ENCODE results near the gene ZFAND2A. TPM values are rescaled to one million over a fixed set of nuclear protein-coding genes. Genes with fewer than 3 reads are reported as not detected.

The ZFAND2A gene
- total RNA-seq, 1 experiment from 2014 or later, result 40.7 TPM

- POLR2A ChIA-PET, result interaction anchor here (0.8 kb wide), 1 partner anchor 32 kb away, joined by 3 read pairs; no protein-coding TSS in a partner anchor
Observed at GRCh38 chr7:1105189-1105588, 54.8 kb downstream of the ZFAND2A start.

GRCh38 chr7:1104516-1105179 lies 55.3 kb downstream of the ZFAND2A start:
- no peak overlapping the region for H3K4me3 Mint-ChIP-seq (ENCODE audit: unreplicated experiment)
- TF ChIP-seq CTCF (IDR thresholded peaks at IDR 0.05; ENCODE audit: unreplicated experiment), result no peak
- H3K4me1 Mint-ChIP-seq (ENCODE audit: insufficient read depth, unreplicated experiment), result no peaks in the 10 kb centered on the region
- no peaks in the 10 kb centered on the region for H3K27me3 Mint-ChIP-seq (ENCODE audit: insufficient read depth, unreplicated experiment)
- H3K36me3 Mint-ChIP-seq (ENCODE audit: insufficient read depth, unreplicated experiment), result peaks cover 17% of the 10 kb centered on the region
- no peak for DNase-seq (ENCODE audit: unreplicated experiment)
- ChIA-PET POLR2A (interaction anchor here (0.8 kb wide), 1 partner anchor 32 kb away, joined by 3 read pairs; no protein-coding TSS in a partner anchor), CTCF (interaction anchor here (0.7 to 1.9 kb wide), 2 partner anchors 18 to 39 kb away, joined by 3 to 4 read pairs; no protein-coding TSS in a partner anchor)
- no peaks in the 10 kb centered on the region for H3K9me3 Mint-ChIP-seq (ENCODE audit: unreplicated experiment)
- BruUV-seq (replicated peaks), result no TSS peak
- H3K27ac Mint-ChIP-seq (ENCODE audit: low read depth, unreplicated experiment), result no peak overlapping the region
- intact Hi-C loops (cut with micrococcal nuclease), result no loop called here

More at GRCh38 chr7:1105189-1105588, 54.8 kb downstream of the ZFAND2A start:
- CTCF ChIA-PET, result interaction anchor here (1.9 kb wide), 1 partner anchor 19 kb away, joined by 4 read pairs; no protein-coding TSS in a partner anchor
- BruUV-seq (replicated peaks), result no TSS peak
- no peaks in the 10 kb centered on the region for H3K9me3 Mint-ChIP-seq (ENCODE audit: unreplicated experiment)
- DNase-seq (ENCODE audit: unreplicated experiment), result no peak
- no peaks in the 10 kb centered on the region for H3K27me3 Mint-ChIP-seq (ENCODE audit: insufficient read depth, unreplicated experiment)
- peaks cover 17% of the 10 kb centered on the region for H3K36me3 Mint-ChIP-seq (ENCODE audit: insufficient read depth, unreplicated experiment)
- no peak overlapping the region for H3K27ac Mint-ChIP-seq (ENCODE audit: low read depth, unreplicated experiment)
- intact Hi-C loops (cut with micrococcal nuclease), result no loop called here
- TF ChIP-seq CTCF (IDR thresholded peaks at IDR 0.05; ENCODE audit: unreplicated experiment), result no peak
- no peaks in the 10 kb centered on the region for H3K4me1 Mint-ChIP-seq (ENCODE audit: insufficient read depth, unreplicated experiment)
- no peak overlapping the region for H3K4me3 Mint-ChIP-seq (ENCODE audit: unreplicated experiment)

- CTCF ChIA-PET, result interaction anchor here (0.7 to 1.9 kb wide), 2 partner anchors 18 to 38 kb away, joined by 3 to 4 read pairs; no protein-coding TSS in a partner anchor
- BruUV-seq (replicated peaks), result no TSS peak
- no peaks in the 10 kb centered on the region for H3K27me3 Mint-ChIP-seq (ENCODE audit: insufficient read depth, unreplicated experiment)
Observed at GRCh38 chr7:1103789-1104515, 56.0 kb downstream of the ZFAND2A start.

More at GRCh38 chr7:1103789-1104515, 56.0 kb downstream of the ZFAND2A start:
- H3K4me3 Mint-ChIP-seq (ENCODE audit: unreplicated experiment), result no peak overlapping the region
- TF ChIP-seq CTCF (IDR thresholded peaks at IDR 0.05; ENCODE audit: unreplicated experiment), result no peak
- H3K9me3 Mint-ChIP-seq (ENCODE audit: unreplicated experiment), result no peaks in the 10 kb centered on the region
- POLR2A ChIA-PET, result no interaction called here
- no peak for DNase-seq (ENCODE audit: unreplicated experiment)
- intact Hi-C loops (cut with micrococcal nuclease), result no loop called here
- no peak overlapping the region for H3K27ac Mint-ChIP-seq (ENCODE audit: low read depth, unreplicated experiment)
- peaks cover 17% of the 10 kb centered on the region for H3K36me3 Mint-ChIP-seq (ENCODE audit: insufficient read depth, unreplicated experiment)
- H3K4me1 Mint-ChIP-seq (ENCODE audit: insufficient read depth, unreplicated experiment), result no peaks in the 10 kb centered on the region
